SK-N-SH (cell line): ENCODE results near the gene ZNF664. TPM values are rescaled to one million over a fixed set of nuclear protein-coding genes. Genes with fewer than 3 reads are reported as not detected.

Source experiments
- CTCF ChIA-PET: fragments of 300-600, 350-600 bp; formaldehyde crosslinking; extraction: SDS; loops from one replicate; lab custom pipeline; 2021; lab: Yijun Ruan, JAX
- POLR2A ChIA-PET: fragments of 350-600 bp; sonication (Branson Sonifier 250); formaldehyde crosslinking; extraction: SDS; loops from one replicate; lab custom pipeline; 2020; ENCODE audit warnings: antibody characterized with exemption, inconsistent platforms; lab: Yijun Ruan, JAX
- DNase-seq: peaks from one replicate; pipeline ENCODE4 v3.0.0; 2012
- H2AFZ ChIP-seq: fragments of 200-600 bp; sonication (generic); 2 replicates; pipeline ENCODE4 v1.8.1; 2016; ENCODE audit warnings: antibody characterized with exemption, mild to moderate bottlenecking, low read depth
- H3F3A ChIP-seq: fragments of 200-600 bp; sonication (generic); replicated peaks from 2 replicates; pipeline ENCODE3; 2016; ENCODE audit warnings: antibody characterized with exemption, mild to moderate bottlenecking; ENCODE audit not compliant: insufficient read depth
- H3K27ac ChIP-seq, 2 experiments: fragments of 200-500 bp in 1 of 2; fragments of 200-600 bp in 1 of 2; sonication (Bioruptor generic) in 1 of 2; sonication (generic), shearing (Covaris generic) in 1 of 2; 2 replicates each; pipeline versions ENCODE4 v1.5.1 to v1.6.1; 2014 to 2016; ENCODE audit warnings: low read depth in 2 of 2, inconsistent platforms in 1 of 2, low read length in 1 of 2, mild to moderate bottlenecking in 1 of 2, mixed read lengths in 1 of 2
- H3K27me3 ChIP-seq: fragments of 200-600 bp; sonication (generic), shearing (Covaris generic); 2 replicates; pipeline ENCODE4 v1.6.1; 2016; ENCODE audit warnings: mixed run types; ENCODE audit not compliant: insufficient read depth
- H3K36me3 ChIP-seq, 2 experiments: fragments of 200-500 bp in 1 of 2; fragments of 200-600 bp in 1 of 2; sonication (Bioruptor generic) in 1 of 2; sonication (generic) in 1 of 2; replicated peaks in 1 of 2; 2 replicates each; pipeline versions ENCODE3 to v1.5.1; 2014 to 2016; ENCODE audit warnings: low read length in 1 of 2, mild to moderate bottlenecking in 1 of 2; ENCODE audit not compliant: insufficient read depth in 2 of 2, control insufficient read depth in 1 of 2
- H3K4me1 ChIP-seq, 2 experiments: fragments of 200-500 bp in 1 of 2; fragments of 200-600 bp in 1 of 2; sonication (Bioruptor generic) in 1 of 2; sonication (generic), shearing (Covaris generic) in 1 of 2; 2 replicates each; pipeline versions ENCODE4 v1.5.1 to v1.6.1; 2014 to 2016; ENCODE audit warnings: low read depth in 1 of 2, low read length in 1 of 2, mixed run types in 1 of 2; ENCODE audit not compliant: insufficient read depth in 2 of 2, control insufficient read depth in 1 of 2
- H3K4me2 ChIP-seq: fragments of 200-600 bp; sonication (generic), shearing (Covaris generic); 2 replicates; pipeline ENCODE4 v1.6.1; 2017; ENCODE audit warnings: mixed run types
- H3K4me3 ChIP-seq, 2 experiments: fragments of 200-500 bp in 1 of 2; fragments of 200-600 bp in 1 of 2; sonication (Bioruptor generic) in 1 of 2; sonication (generic), shearing (Covaris generic) in 1 of 2; 2 replicates each; pipeline versions ENCODE4 v1.5.1 to v1.8.1; 2014 to 2016; ENCODE audit warnings: low read depth in 2 of 2, inconsistent platforms in 1 of 2, low read length in 1 of 2, mild to moderate bottlenecking in 1 of 2, mixed read lengths in 1 of 2, moderate library complexity in 1 of 2
- H3K79me2 ChIP-seq: fragments of 200-600 bp; sonication (generic); 2 replicates; pipeline ENCODE4 v1.8.1; 2017; ENCODE audit warnings: mild to moderate bottlenecking; ENCODE audit not compliant: insufficient read depth
- H3K9ac ChIP-seq: fragments of 200-600 bp; sonication (generic); 2 replicates; pipeline ENCODE4 v1.6.1; 2017; ENCODE audit warnings: mixed run types
- H3K9me2 ChIP-seq: fragments of 200-600 bp; sonication (generic); 2 replicates; pipeline ENCODE4 v1.6.1; 2017; ENCODE audit warnings: mixed run types
- H3K9me3 ChIP-seq: fragments of 200-600 bp; sonication (generic); 2 replicates; pipeline ENCODE4 v1.6.1; 2017; ENCODE audit warnings: mixed run types, mild to moderate bottlenecking, moderate library complexity
- H4K20me1 ChIP-seq: fragments of 200-600 bp; sonication (generic); 2 replicates; pipeline ENCODE4 v1.6.1; 2017; ENCODE audit warnings: mild to moderate bottlenecking, mixed run types; ENCODE audit not compliant: insufficient read depth
- ELF1 ChIP-seq: IDR thresholded peaks from 2 replicates; pipeline ENCODE4 v1.4.0; 2012
- EP300 ChIP-seq, 2 experiments: IDR thresholded peaks; 2 replicates each; pipeline versions ENCODE4 v1.4.0 to v1.6.1; 2012; ENCODE audit warnings: borderline replicate concordance in 1 of 2, low read depth in 1 of 2, low read length in 1 of 2
- EZH2phosphoT487 ChIP-seq: fragments of 200-600 bp; sonication (generic); IDR thresholded peaks from 2 replicates; pipeline ENCODE4 v1.6.1; 2017; ENCODE audit warnings: low read depth, mixed run types, mild to moderate bottlenecking, antibody characterized with exemption, moderate library complexity, borderline replicate concordance
- FOXJ3 ChIP-seq: sonication (generic); formaldehyde crosslinking; IDR thresholded peaks from 2 replicates; pipeline ENCODE4 v1.5.1; 2020; ENCODE audit warnings: mild to moderate bottlenecking, missing genetic modification reagents
- FOXM1 ChIP-seq: IDR thresholded peaks from 2 replicates; pipeline ENCODE4 v1.4.0; 2012; ENCODE audit warnings: low read depth, mild to moderate bottlenecking
- GABPA ChIP-seq: IDR thresholded peaks from 2 replicates; pipeline ENCODE4 v1.4.0; 2012; ENCODE audit warnings: low read depth, mild to moderate bottlenecking
- JUND ChIP-seq: IDR thresholded peaks from 2 replicates; pipeline ENCODE4 v1.4.0; 2012
- MAX ChIP-seq: IDR thresholded peaks from 2 replicates; pipeline ENCODE4 v1.4.0; 2012; ENCODE audit warnings: low read depth
- MXI1 ChIP-seq: IDR thresholded peaks from 2 replicates; pipeline ENCODE4 v1.6.1; 2012; ENCODE audit warnings: mild to moderate bottlenecking, low read depth, low read length, improper control_type of control experiment
- NFIC ChIP-seq: IDR thresholded peaks from 2 replicates; pipeline ENCODE4 v1.4.0; 2012; ENCODE audit warnings: borderline replicate concordance
- NRF1 ChIP-seq: IDR thresholded peaks from 2 replicates; pipeline ENCODE4 v1.6.1; 2012; ENCODE audit warnings: low read depth, mild to moderate bottlenecking, low read length
- POLR2AphosphoS5 ChIP-seq: IDR thresholded peaks from 2 replicates; pipeline ENCODE4 v1.6.1; 2012; ENCODE audit warnings: low read depth, low read length
- RAD21 ChIP-seq: IDR thresholded peaks from 2 replicates; pipeline ENCODE4 v1.6.1; 2012; ENCODE audit warnings: mild to moderate bottlenecking, low read length
- REST ChIP-seq: IDR thresholded peaks from 2 replicates; pipeline ENCODE4 v1.6.1; 2012; ENCODE audit warnings: mild to moderate bottlenecking, low read depth, low read length, moderate library complexity
- RFX5 ChIP-seq: IDR thresholded peaks from 2 replicates; pipeline ENCODE4 v1.6.1; 2012; ENCODE audit warnings: mild to moderate bottlenecking, improper control_type of control experiment, low read length
- SIN3A ChIP-seq: IDR thresholded peaks from 2 replicates; pipeline ENCODE4 v1.6.1; 2012; ENCODE audit warnings: low read depth, mild to moderate bottlenecking, low read length, moderate library complexity, borderline replicate concordance
- SMC3 ChIP-seq: IDR thresholded peaks from 2 replicates; pipeline ENCODE4 v1.6.1; 2012; ENCODE audit warnings: low read depth, low read length, improper control_type of control experiment
- TAF1 ChIP-seq: IDR thresholded peaks from 2 replicates; pipeline ENCODE4 v1.6.1; 2012; ENCODE audit warnings: low read depth, mild to moderate bottlenecking, low read length, moderate library complexity, borderline replicate concordance
- USF1 ChIP-seq: IDR thresholded peaks from 2 replicates; pipeline ENCODE4 v1.4.0; 2012; ENCODE audit warnings: low read depth, borderline replicate concordance
- ZBTB33 ChIP-seq: IDR thresholded peaks from 2 replicates; pipeline ENCODE4 v1.4.0; 2012; ENCODE audit warnings: low read depth, borderline replicate concordance
- WGBS: methylation state at CpG from one replicate; pipeline ENCODE4 v1.1.6; 2017; ENCODE audit warnings: low lambda C conversion rate; 5-methylcytosine and 5-hydroxymethylcytosine counted together
- polyA plus RNA-seq, 3 experiments: library from polyadenylated mRNA; depleted of rRNA; stranded (reverse); fragments of >200 nt; gene quantifications; 2 replicates each; pipeline ENCODE4 v1.2.3, GENCODE V29; 2012

Gene ZNF664
- polyA plus RNA-seq, 1 of the 3 experiments (the other 2 are of a cell fraction): 34.9 TPM

- TF ChIP-seq SIN3A (no peak), MXI1 (no peak), TAF1 (no peak), EZH2phosphoT487 (no peak), MAX (no peak), GABPA (no peak), POLR2AphosphoS5 (no peak), SMC3 (no peak), FOXM1 (no peak), FOXJ3 (CRISPR knock-in tag) (no peak), ELF1 (no peak), RFX5 (no peak), ZBTB33 (no peak), EP300 (IDR thresholded peaks at IDR 0.05; ENCODE audit: borderline replicate concordance in 1 of 2, low read depth in 1 of 2, low read length in 1 of 2) (no peak), REST (no peak), USF1 (no peak), RAD21 (no peak), NFIC (no peak), NRF1 (no peak), JUND (no peak)
- Histone ChIP-seq H2AFZ (no peak overlapping the region), H3K27ac (no peak overlapping the region), H3K9me3 (0 out of 2 replicates have a peak, but pooled peaks cover 4% of the 10 kb centered on the region), H3K27me3 (no peaks in the 10 kb centered on the region), H3F3A (no peaks in the 10 kb centered on the region), H3K79me2 (no peaks in the 10 kb centered on the region), H3K9ac (no peak overlapping the region), H3K4me1 (peaks cover 0 to 19% of the 10 kb centered on the region in 2 experiments; a peak in 1 of 4 replicates), H3K9me2 (no peaks in the 10 kb centered on the region), H3K4me2 (no peak overlapping the region), H3K4me3 (no peak overlapping the region), H4K20me1 (no peaks in the 10 kb centered on the region), H3K36me3 (no peaks in the 10 kb centered on the region)
- ChIA-PET CTCF (interaction anchor here (1.0 to 2.1 kb wide), 2 partner anchors 9 to 12 kb away, joined by 3 to 10 read pairs; no protein-coding TSS in a partner anchor), POLR2A (no interaction called here)
- WGBS: 58% methylated on average over 9 of the region's 15 CpGs
- no peak for DNase-seq
Measured at GRCh38 chr12:124044809-124045321, 71.8 kb downstream of the ZNF664 start.
